ENCODE data around the gene ITPR3.

ITPR3 gene

DNA sequence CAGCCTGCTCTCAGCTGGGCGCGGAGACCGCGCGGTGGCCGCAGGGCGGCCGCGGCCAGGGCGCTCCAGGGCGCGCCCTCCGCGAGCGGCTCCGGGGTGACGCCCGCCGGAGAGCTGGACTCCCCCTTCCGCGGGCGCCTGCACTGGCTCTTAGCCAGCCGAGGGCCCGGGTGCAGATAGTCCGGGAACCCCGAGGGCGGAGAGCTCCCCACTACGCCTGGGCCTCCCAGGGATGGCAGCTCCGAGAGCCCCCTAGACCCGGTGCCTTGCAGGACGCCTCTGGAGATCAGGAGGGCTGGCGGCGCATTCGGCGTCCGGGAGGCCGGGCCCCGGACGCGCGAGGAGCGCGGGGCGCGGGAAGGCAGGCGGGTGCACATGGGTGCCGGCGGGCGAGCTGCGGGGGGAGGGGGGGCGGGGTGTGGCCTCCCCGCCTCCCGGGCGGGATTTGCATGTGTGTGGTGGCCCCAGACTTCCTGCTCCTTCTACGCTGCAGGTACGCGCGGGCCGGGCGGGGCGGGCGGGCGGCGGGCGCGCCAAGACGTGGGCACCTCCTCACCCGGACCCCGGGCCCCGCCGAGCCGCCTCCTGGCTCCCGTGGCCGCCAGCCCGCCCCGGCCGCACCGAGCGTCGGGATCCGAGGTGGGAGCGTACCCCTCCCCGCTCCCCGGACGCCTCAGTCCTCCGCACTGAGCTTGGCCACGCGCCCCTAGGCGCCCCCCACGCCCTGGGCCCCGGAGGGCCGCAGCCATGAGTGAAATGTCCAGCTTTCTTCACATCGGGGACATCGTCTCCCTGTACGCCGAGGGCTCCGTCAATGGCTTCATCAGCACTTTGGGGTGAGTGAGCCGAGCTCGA, at the start of gene ITPR3:
Gene ITPR3 (plus strand): TSS at position 467 of the 855 bp plus-strand sequence. CDS start 281 bp downstream, at position 748.
- peak; percentile 73 for DNase-seq

DNA sequence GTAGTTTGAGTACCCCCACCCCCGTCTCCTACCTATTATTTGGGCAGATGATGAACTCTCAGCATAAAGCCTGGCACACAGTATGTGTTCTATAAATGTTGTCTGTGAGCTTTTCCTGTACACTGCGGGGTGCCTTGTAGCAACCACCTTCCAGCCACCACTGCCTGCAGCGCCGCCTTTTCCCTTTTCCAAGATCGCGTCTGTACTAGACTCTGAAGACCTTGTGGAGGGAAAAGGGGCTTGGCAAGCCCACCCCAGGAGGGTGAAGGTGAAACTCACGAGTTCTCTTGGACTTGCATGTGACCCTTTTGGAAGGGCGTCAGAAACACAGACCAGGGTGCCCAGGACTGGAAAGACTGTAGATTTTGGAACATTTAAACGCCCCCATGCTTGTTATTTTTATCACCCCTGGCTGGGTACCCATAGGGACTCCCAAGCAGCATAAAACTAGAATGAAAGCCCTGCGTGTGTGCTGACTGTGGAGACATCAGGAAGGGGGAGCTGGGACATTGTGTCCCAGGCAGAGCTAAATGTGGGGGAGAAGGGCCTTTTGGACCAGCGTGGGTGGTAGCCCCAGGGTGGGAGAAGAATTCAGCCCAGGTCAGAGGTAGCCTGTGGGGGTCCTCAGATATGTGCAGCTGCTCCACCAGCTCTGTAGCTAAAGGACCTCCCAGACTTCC, 49.3 kb upstream of the ITPR3 start:
- DNase-seq = no peak

DNA sequence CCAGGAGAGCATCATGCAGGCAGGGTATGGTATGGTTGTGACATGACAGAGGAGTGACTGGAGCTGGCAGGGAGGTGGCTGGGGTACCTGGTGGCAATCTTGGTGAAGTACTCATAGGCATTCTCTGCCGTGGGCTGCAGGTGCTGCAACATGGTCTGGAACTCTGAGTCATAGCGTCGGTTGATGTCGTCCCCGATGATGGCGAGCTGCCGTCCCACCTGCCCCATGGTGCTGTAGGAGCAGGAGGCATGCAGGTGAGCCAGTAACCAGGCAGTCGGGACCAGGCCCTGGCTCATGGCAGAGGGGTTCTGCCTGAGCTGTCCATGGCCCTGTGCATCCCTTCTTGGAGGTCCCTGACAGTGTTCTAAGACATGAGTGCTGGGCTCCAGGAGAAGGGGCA, 45.9 kb upstream of the ITPR3 start:
- DNase-seq = no peak

DNA sequence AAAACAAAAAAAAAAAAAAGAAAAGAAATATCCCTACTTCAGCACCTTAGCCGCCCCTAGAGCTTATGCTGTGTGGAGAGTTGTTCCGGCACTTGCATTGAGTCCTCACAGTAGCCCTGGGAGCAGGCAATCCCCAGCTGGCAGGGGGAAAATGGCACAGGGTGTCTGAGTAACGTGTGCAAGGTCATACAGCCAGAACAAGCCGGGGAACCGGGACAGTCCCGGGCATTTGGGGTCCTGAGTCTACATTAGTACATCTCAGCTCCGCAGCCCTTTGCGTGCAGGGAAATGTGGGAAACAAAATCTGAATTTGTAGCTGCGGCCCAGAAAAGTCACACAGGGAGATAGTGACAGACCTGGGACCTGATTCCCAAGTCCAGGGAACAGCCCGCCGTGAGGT, 44.5 kb upstream of the ITPR3 start:
- DNase-seq = no peak

DNA sequence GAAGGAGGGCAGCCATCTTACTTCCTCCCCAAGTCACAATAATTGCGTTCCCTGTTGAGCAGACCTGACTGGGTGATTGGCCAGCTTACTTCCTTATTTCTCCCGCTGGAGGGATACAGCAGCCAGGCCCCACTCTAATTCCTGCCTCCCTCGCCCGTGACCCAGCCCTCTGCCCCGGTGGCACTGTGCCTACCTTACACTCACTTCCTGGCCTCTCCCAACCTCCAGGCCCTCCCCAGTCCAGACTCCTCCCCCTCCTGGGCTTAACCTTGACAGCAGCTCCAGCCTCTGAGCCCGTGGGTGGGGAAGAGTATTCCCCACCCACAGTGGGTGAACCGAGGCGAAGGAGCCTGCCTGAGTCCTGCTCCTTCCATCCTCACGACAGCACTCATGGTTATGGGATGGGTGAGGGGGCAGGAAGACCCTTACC, 44.0 kb upstream of the ITPR3 start:
- no peak for DNase-seq

DNA sequence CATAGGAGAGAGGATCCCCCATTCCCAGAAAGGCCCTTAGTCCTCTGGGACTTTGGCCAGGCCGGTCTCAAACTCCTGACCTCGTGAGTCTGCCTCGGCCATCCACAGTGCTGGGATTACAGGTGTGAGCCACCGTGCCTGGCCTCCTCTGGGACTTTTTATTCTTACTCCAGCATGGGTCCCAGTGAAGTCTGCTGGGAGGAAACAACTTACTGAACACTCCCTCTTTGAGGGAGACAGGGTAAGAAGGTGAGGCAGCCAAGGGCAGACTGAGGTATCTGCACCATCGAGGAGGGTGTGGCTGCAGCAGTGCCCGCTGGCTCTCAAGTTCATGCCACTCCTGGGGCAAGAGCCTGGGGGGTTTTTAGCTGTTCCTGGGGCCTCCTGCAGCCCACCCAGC, 43.4 kb upstream of the ITPR3 start:
- DNase-seq = no peak

DNA sequence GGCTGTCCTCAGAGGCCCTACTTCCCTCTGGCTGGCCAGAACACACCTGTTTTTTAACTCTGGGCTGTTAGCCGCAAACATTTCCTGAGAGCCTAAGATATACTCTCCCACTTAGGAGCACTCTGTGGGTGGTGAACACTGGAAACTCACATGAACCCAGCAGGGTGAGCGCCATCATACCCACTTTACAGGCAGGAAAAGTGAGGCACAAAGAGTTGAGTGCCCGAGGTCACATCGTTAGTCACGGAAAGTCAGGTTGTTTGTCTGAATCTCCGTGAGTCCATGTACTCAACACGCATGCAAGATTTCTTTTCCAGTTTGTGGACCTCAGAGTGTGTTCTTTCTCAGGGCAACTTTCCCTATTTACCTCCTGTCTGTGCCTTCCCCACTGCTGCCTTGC, 43.0 kb upstream of the ITPR3 start:
- DNase-seq = no peak

DNA sequence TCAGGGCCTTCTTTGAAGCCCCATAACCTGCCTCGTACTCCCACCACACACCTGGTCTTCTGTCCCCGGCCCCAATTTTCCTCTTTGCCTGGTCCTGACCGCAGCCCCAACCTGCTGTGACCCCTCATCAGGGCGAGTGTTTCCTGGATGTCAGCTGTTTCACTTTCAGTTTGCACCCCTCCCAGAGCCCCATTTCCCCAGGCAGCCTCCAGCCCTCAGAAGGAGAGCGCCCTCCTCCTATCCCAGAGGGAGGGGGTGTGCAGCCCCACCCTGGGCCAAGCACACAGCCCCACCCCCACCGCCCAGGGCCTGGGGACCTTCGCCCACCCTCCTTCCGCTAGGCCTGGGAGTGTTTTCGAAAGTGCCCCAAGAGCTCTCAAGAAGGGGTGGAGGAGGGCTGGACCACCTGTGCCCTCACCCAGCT, 42.5 kb upstream of the ITPR3 start:
- no peak for DNase-seq

DNA sequence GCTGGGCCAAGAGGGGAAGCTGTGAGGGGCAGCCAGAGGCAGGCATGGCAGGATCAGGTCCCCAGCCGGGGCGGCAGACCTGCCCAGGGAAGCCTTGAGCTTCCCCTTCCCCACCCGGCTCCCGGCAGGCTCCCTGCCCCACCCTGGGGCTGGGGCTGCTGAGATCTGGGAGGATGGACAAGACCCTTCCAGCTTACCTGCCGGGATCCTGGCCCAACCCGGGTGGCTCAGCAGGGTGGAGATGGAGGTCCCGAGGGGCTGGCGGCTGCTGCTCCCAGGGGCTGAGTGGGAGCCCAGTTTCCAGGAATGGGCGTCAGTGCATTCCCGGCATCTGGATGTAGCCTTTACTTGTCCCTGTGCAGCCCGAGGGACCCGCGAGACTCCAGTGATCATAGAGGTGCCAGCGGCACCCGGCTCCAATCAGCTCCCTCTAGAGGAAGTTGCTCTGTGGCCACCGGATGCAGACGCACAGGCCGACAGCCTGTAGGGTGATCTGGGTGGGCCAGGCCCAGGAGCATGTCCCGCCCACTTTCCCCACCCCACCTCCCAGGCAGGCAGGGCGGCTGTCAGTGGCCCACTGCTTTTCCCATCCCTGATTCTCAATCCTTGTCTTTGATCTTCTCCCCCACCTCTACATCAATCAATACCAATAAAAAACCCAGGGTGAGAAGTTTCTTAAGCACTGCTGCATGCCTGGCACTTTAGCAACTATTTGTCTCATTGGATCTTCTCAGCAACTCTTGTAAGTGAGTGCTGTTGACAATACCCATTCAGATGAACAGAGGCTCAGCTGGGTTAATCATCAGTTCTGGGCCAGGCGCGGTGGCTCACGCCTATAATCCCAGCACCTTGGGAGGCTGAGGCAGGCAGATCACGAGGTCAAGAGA, 41.1 kb upstream of the ITPR3 start, which contains the start of gene BAK1:
Gene BAK1 (minus strand): TSS at position 449 of the 887 bp plus-strand sequence. CDS start 2,672 bp downstream, outside the sequence.
- DNase-seq = peak; percentile 91

DNA sequence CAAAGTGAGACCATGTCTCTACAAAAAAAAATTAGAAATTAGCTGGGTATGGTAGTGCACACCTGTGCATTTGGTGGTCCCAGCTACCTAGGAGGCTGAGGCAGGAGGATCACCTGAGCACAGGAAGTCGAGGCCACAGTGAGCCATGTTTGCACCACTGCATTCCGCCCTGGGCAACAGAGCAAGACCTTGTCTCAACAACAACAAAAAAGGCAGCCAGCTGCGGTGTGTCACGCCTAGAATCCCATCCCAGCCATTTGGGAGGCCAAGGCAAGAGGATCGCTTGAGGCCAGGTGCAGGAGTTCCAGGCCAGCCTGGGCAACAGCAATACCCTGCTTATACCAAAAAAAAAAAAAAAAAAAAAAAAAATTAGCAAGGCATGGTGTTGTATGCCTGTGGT, 39.9 kb upstream of the ITPR3 start:
- no peak for DNase-seq

DNA sequence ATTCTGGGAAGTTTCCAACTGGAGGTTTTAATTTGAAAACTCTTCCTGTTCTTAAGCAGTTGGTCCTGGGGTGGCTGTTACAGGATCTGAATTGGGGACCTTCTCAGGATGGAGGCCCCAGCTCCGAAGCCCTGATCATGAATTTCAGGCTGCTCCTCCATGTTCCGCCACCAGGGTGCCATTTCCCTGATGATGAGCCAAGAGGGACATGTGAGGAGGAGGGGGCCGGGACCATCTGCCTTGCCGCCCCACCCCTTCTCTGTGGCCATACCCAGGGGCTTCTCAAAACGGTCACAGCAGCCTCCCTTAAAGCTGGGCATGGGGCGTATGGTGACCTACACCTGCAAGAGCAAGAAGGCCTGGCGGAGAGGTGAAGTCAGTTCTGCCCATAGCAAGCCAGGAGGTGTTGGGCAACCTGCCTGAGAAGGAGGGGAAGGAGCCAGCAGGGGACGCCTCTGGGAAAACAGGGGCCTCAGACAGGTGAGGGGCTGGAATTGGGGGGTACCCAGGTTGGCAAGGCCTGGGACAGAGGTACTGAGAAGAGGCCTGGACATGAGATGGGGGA, 37.4 kb upstream of the ITPR3 start:
- DNase-seq = no peak

DNA sequence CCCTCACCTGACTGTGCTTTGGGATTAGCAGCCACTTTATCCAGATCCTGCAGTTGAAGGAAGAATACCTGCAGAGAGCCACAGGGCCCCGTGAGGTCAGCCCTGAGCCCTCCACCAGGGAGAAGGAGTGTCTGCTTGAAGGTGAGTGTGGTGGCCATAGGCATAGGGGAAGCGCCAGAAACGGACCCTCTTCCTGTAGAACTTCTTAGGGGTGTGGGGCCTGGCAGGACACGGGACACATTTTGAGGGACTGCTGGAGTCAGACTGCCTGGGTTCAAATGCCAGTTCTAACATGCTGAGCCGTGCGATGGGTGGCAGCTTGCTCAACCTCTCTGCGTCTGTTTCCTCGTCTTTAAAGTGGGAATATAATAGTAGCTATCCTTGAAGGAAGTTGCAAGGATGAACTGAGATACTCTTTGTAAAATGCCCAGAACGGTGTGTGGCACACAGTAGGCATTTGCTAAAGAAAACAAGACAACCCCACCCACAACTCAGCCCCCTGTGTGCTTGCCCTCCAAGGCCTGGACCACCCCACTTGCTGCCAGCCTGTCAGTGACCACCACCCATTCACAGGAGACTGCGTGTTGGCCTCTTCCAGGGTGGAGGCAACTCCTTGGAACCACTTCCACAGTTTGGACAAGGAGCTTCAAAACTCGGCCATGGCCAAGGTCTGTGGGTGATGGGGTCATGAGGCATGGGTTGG, 36.3 kb upstream of the ITPR3 start:
- no peak for DNase-seq

DNA sequence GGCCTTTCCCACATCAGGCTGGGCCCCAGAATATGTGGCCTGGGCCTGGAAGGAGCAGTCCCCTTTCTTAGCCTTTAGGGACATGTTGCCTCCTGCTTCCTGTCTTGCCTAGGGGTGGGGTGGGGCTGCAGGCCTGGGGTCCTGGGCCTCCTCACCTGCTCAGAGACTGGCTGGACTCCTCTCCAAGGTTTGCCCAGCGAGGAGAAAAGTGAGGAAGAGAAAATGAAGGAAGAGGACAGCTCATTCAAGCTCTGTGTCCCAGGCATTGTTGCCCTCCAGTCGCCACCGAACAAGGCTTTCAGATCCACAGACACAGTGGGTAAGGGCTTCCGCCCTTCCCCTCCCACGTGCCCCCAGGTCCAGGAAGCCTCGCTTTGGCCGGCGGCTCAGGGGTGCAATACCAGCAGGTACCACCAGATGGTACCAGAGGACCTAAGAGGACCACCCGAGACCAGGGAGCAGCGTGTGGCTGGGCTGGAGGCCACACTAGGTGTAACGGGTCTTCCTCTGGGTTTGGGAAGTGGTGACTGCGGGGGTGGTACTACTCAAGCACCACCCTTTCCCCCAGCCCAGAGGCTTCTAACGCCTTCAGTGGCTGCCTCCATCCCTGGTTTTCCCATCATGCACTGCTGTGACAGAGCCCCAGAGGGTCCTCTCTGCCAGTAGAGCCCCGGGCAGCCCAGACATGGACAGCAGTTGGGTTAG, 35.6 kb upstream of the ITPR3 start:
- DNase-seq = peak; percentile 91

DNA sequence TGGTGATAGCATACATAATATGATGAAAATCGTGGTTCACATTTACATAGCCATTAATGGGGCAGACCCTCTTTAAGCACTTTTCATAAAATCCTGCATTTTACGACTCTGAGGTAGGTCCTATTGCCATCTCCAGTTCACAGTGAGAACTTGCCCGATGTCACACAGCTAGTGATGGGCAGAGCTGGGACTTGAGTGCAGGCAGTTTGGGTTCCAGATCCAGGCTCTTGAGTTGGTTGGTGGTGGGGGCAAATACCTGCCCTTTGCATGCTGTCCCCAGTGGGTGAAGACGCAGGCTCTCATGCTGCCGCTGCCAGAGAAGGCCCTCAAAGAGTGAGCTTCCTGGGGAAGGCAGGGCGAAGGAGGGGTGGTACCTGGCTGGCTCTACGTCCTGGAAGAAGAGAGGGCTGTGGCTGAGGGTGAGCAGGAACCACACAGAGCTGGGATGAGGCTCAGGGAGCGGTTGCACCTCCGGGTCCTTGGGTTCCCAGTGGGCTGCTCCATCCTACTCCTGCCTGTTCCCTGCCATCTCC, 34.9 kb upstream of the ITPR3 start:
- no peak for DNase-seq

DNA sequence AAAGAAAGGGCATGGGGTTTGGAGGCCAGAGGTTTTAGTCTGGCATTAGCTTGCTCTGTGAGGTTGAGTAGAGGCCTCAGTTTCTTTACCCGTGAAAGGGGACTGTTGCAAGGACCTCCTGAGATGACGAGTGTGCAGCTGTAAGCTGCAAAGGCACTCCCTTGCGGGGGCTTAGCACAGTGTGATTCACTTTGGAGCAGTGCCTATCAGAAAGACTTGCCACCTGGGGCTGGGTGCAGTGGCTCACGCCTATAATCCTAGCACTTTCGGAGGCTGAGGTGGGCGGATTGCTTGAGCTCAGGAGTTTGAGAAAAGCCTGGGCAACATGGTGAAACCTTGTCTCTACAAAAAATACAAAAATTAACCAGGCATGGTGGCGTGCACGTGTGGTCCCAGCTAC, 33.6 kb upstream of the ITPR3 start:
- DNase-seq = no peak

DNA sequence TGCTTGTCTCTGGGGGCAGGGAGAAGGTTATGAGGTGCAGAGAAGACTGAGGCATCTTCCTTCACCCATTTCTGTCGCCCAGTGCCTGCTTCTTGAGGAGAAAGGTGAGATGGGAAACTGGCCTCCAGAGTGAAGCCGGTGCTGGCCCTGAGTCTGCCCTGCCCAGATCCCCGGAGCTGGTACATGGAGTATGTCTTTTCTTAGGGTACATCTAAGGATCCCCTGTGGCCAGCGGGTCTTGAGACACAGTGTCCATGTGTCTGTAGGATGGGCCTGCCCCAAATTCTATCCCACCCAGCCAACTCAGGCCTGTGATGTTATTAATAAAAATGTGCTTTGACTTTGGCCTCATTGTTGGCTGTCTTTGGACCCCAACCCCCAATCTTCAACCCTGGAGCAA, 32.2 kb upstream of the ITPR3 start:
- no peak for DNase-seq

DNA sequence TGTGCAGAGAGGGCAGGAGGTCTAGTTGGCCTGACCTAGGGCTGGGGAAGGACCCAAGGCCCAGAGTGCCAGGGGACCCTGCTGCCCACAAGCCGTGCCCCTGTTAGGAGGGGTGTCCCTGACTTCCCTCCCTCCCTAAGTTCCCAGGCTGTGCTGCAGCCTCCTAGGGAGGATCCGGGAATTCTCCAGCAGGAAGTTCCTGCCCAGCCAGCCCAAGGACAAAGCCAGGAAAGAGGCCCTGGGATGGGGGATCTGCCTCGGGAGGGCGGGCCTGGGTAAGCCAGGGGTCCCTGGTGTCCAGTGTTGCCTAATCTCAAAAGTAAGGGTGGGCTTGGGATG, 31.8 kb upstream of the ITPR3 start:
- DNase-seq = peak; percentile 75

DNA sequence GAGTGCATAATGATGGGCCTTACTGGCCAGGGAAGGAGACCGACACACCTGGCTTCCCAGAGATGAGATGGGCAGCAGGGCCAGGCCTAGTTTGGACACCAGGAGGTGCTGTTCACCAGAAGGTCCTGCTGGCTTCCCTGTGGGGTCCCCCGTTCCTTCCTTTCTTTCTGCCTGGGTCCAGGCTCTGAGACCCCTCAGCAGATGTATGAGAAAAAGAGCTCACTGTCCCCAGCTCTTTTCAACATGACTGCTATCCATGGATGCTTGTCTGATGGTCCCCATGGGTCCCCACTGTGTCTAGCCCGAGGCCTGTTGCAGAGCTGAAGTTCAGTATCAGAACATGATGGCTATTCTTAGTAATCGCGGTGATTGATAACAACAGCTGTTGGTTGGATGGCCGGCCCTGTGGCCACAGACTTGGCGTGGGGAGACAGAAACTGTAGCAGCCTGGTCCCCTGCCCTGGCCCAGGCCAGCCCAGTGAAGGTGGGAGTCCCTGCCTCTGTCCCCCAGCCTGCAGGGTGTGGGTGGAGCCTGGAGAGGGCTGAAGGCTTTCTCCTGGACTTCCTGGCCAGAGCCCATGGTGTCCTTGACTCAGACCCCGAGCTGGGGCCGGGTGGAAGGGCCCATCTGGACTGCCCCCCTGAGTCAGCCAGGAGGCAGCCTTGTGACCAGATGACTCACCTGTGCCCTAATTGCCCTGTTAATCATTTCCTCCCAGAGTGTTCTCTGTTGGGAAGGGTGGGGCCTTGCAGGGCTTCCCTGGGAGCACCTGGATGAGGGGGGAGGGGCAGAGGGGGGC, 31.2 kb upstream of the ITPR3 start:
- peak; percentile 79 for DNase-seq

DNA sequence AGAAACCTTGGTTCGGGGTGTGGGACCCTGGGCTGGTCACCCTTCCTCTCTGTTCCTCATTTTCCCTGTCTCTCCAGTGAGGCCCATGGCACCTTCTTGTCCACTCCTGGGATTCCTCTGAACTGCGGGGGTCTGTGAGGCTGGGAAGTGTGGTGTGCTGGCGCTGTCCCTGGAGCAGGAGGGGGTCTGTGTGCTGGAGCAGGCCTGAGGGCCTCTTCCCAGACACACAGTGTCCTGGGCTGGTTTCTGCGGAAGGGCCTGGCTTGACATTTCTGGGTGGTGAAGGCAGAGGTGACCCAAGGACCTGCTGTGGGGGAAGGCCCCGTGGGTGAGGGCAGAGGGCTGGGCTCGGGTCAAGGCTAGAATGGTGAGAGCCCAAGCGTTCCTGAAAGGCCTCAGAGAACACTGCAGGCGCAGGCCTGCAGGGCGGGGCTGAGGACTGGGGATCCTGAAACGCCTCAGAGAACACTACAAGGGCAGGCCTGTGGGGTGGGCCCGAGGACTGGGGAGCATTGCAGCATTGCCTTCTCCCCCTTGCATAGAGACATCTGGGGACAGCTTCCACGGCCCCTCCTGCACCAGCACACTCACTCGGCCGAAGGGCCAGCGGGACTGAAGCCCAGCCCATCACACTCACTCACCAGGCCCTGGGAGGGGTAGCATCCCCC, 30.5 kb upstream of the ITPR3 start:
- no peak for DNase-seq
